SK-N-SH (cell line): ENCODE data around the gene TICRR. TPM values are rescaled to one million over a fixed set of nuclear protein-coding genes. Genes with fewer than 3 reads are reported as not detected.
A peak's percentile ranks its signal among the peaks of the same experiment; 100 is the strongest.

Experiments
- CTCF ChIA-PET: fragments of 300-600, 350-600 bp; formaldehyde crosslinking; extraction: SDS; loops from one replicate; lab custom pipeline; 2021; lab: Yijun Ruan, JAX
- POLR2A ChIA-PET: fragments of 350-600 bp; sonication (Branson Sonifier 250); formaldehyde crosslinking; extraction: SDS; loops from one replicate; lab custom pipeline; 2020; ENCODE audit warnings: antibody characterized with exemption, inconsistent platforms; lab: Yijun Ruan, JAX
- DNase-seq: peaks from one replicate; pipeline ENCODE4 v3.0.0; 2012
- H2AFZ ChIP-seq: fragments of 200-600 bp; sonication (generic); 2 replicates; pipeline ENCODE4 v1.8.1; 2016; ENCODE audit warnings: antibody characterized with exemption, mild to moderate bottlenecking, low read depth
- H3F3A ChIP-seq: fragments of 200-600 bp; sonication (generic); replicated peaks from 2 replicates; pipeline ENCODE3; 2016; ENCODE audit warnings: antibody characterized with exemption, mild to moderate bottlenecking; ENCODE audit not compliant: insufficient read depth
- H3K27ac ChIP-seq, 2 experiments: fragments of 200-500 bp in 1 of 2; fragments of 200-600 bp in 1 of 2; sonication (Bioruptor generic) in 1 of 2; sonication (generic), shearing (Covaris generic) in 1 of 2; 2 replicates each; pipeline versions ENCODE4 v1.5.1 to v1.6.1; 2014 to 2016; ENCODE audit warnings: low read depth in 2 of 2, inconsistent platforms in 1 of 2, low read length in 1 of 2, mild to moderate bottlenecking in 1 of 2, mixed read lengths in 1 of 2
- H3K27me3 ChIP-seq: fragments of 200-600 bp; sonication (generic), shearing (Covaris generic); 2 replicates; pipeline ENCODE4 v1.6.1; 2016; ENCODE audit warnings: mixed run types; ENCODE audit not compliant: insufficient read depth
- H3K36me3 ChIP-seq, 2 experiments: fragments of 200-500 bp in 1 of 2; fragments of 200-600 bp in 1 of 2; sonication (Bioruptor generic) in 1 of 2; sonication (generic) in 1 of 2; replicated peaks in 1 of 2; 2 replicates each; pipeline versions ENCODE3 to v1.5.1; 2014 to 2016; ENCODE audit warnings: low read length in 1 of 2, mild to moderate bottlenecking in 1 of 2; ENCODE audit not compliant: insufficient read depth in 2 of 2, control insufficient read depth in 1 of 2
- H3K4me1 ChIP-seq, 2 experiments: fragments of 200-500 bp in 1 of 2; fragments of 200-600 bp in 1 of 2; sonication (Bioruptor generic) in 1 of 2; sonication (generic), shearing (Covaris generic) in 1 of 2; 2 replicates each; pipeline versions ENCODE4 v1.5.1 to v1.6.1; 2014 to 2016; ENCODE audit warnings: low read depth in 1 of 2, low read length in 1 of 2, mixed run types in 1 of 2; ENCODE audit not compliant: insufficient read depth in 2 of 2, control insufficient read depth in 1 of 2
- H3K4me2 ChIP-seq: fragments of 200-600 bp; sonication (generic), shearing (Covaris generic); 2 replicates; pipeline ENCODE4 v1.6.1; 2017; ENCODE audit warnings: mixed run types
- H3K4me3 ChIP-seq, 2 experiments: fragments of 200-500 bp in 1 of 2; fragments of 200-600 bp in 1 of 2; sonication (Bioruptor generic) in 1 of 2; sonication (generic), shearing (Covaris generic) in 1 of 2; 2 replicates each; pipeline versions ENCODE4 v1.5.1 to v1.8.1; 2014 to 2016; ENCODE audit warnings: low read depth in 2 of 2, inconsistent platforms in 1 of 2, low read length in 1 of 2, mild to moderate bottlenecking in 1 of 2, mixed read lengths in 1 of 2, moderate library complexity in 1 of 2
- H3K79me2 ChIP-seq: fragments of 200-600 bp; sonication (generic); 2 replicates; pipeline ENCODE4 v1.8.1; 2017; ENCODE audit warnings: mild to moderate bottlenecking; ENCODE audit not compliant: insufficient read depth
- H3K9ac ChIP-seq: fragments of 200-600 bp; sonication (generic); 2 replicates; pipeline ENCODE4 v1.6.1; 2017; ENCODE audit warnings: mixed run types
- H3K9me2 ChIP-seq: fragments of 200-600 bp; sonication (generic); 2 replicates; pipeline ENCODE4 v1.6.1; 2017; ENCODE audit warnings: mixed run types
- H3K9me3 ChIP-seq: fragments of 200-600 bp; sonication (generic); 2 replicates; pipeline ENCODE4 v1.6.1; 2017; ENCODE audit warnings: mixed run types, mild to moderate bottlenecking, moderate library complexity
- H4K20me1 ChIP-seq: fragments of 200-600 bp; sonication (generic); 2 replicates; pipeline ENCODE4 v1.6.1; 2017; ENCODE audit warnings: mild to moderate bottlenecking, mixed run types; ENCODE audit not compliant: insufficient read depth
- CHD2 ChIP-seq: fragments of 150-350 bp; IDR thresholded peaks from 2 replicates; pipeline ENCODE4 v1.6.1; 2018; ENCODE audit warnings: low read length; ENCODE audit not compliant: partially characterized antibody
- EP300 ChIP-seq, 2 experiments: IDR thresholded peaks; 2 replicates each; pipeline versions ENCODE4 v1.4.0 to v1.6.1; 2012; ENCODE audit warnings: borderline replicate concordance in 1 of 2, low read depth in 1 of 2, low read length in 1 of 2
- EZH2phosphoT487 ChIP-seq: fragments of 200-600 bp; sonication (generic); IDR thresholded peaks from 2 replicates; pipeline ENCODE4 v1.6.1; 2017; ENCODE audit warnings: low read depth, mixed run types, mild to moderate bottlenecking, antibody characterized with exemption, moderate library complexity, borderline replicate concordance
- FOSL2 ChIP-seq: IDR thresholded peaks from 2 replicates; pipeline ENCODE4 v1.4.0; 2012; ENCODE audit warnings: low read depth, mild to moderate bottlenecking, moderate library complexity, borderline replicate concordance
- FOXJ3 ChIP-seq: sonication (generic); formaldehyde crosslinking; IDR thresholded peaks from 2 replicates; pipeline ENCODE4 v1.5.1; 2020; ENCODE audit warnings: mild to moderate bottlenecking, missing genetic modification reagents
- GABPA ChIP-seq: IDR thresholded peaks from 2 replicates; pipeline ENCODE4 v1.4.0; 2012; ENCODE audit warnings: low read depth, mild to moderate bottlenecking
- GATA2 ChIP-seq: sonication (generic); formaldehyde crosslinking; IDR thresholded peaks from 2 replicates; pipeline ENCODE4 v1.5.0; 2020; ENCODE audit warnings: mild to moderate bottlenecking, missing genetic modification reagents
- MEF2A ChIP-seq: IDR thresholded peaks from 2 replicates; pipeline ENCODE4 v1.4.0; 2012; ENCODE audit warnings: low read depth, borderline replicate concordance
- MXI1 ChIP-seq: IDR thresholded peaks from 2 replicates; pipeline ENCODE4 v1.6.1; 2012; ENCODE audit warnings: mild to moderate bottlenecking, low read depth, low read length, improper control_type of control experiment
- NRF1 ChIP-seq: IDR thresholded peaks from 2 replicates; pipeline ENCODE4 v1.6.1; 2012; ENCODE audit warnings: low read depth, mild to moderate bottlenecking, low read length
- RCOR1 ChIP-seq: fragments of 150-350 bp; IDR thresholded peaks from 2 replicates; pipeline ENCODE4 v1.6.1; 2017; ENCODE audit warnings: antibody characterized with exemption, low read length
- RXRA ChIP-seq: IDR thresholded peaks from 2 replicates; pipeline ENCODE4 v1.4.0; 2012; ENCODE audit warnings: low read depth, mild to moderate bottlenecking, borderline replicate concordance
- TAF1 ChIP-seq: IDR thresholded peaks from 2 replicates; pipeline ENCODE4 v1.6.1; 2012; ENCODE audit warnings: low read depth, mild to moderate bottlenecking, low read length, moderate library complexity, borderline replicate concordance
- WGBS: methylation state at CpG from one replicate; pipeline ENCODE4 v1.1.6; 2017; ENCODE audit warnings: low lambda C conversion rate; 5-methylcytosine and 5-hydroxymethylcytosine counted together
- polyA plus RNA-seq, 3 experiments: library from polyadenylated mRNA; depleted of rRNA; stranded (reverse); fragments of >200 nt; gene quantifications; 2 replicates each; pipeline ENCODE4 v1.2.3, GENCODE V29; 2012
- TF ChIP-seq, protein P1 (sequence below): IDR thresholded peaks from 2 replicates; pipeline ENCODE4; 2012
- TF ChIP-seq, protein P2 (sequence below): fragments of 150-350 bp; IDR thresholded peaks from 2 replicates; pipeline ENCODE4 v1.6.1; 2016; ENCODE audit warnings: mild to moderate bottlenecking, low read depth, low read length
- TF ChIP-seq, protein P3 (sequence below): IDR thresholded peaks from 2 replicates; pipeline ENCODE4 v1.4.0; 2012; ENCODE audit warnings: low read depth, borderline replicate concordance

The TICRR gene
- polyA plus RNA-seq, 1 of the 3 experiments (the other 2 are of a cell fraction) = 3.2 TPM

DNA sequence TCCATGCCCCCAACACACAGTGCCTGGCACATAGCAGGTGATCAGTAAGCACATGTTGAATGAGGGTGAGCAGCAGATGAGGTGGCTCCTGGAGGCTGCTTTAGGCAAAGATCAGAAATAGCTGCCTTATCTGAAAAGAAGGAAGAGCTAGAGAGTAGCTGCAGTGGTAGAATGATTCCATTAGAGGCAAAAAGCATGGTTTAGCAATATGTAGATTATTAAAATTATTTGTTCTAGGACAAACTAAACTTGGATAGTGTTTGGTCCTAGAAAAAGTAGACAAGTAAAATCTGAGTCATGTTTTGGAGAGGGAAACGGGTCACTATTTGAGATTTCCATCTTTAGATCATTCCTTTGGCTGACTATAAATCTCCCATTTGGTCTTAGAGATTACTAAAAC lies 47.9 kb downstream of the TICRR start:
- Histone ChIP-seq H3K9me3 (no peaks in the 10 kb centered on the region), H3K9me2 (no peaks in the 10 kb centered on the region)
- TF ChIP-seq NRF1 (no peak), RCOR1 (no peak), TAF1 (no peak), FOXJ3 (CRISPR knock-in tag) (no peak), EZH2phosphoT487 (no peak), GABPA (no peak)
- TF ChIP-seq, protein P1, sequence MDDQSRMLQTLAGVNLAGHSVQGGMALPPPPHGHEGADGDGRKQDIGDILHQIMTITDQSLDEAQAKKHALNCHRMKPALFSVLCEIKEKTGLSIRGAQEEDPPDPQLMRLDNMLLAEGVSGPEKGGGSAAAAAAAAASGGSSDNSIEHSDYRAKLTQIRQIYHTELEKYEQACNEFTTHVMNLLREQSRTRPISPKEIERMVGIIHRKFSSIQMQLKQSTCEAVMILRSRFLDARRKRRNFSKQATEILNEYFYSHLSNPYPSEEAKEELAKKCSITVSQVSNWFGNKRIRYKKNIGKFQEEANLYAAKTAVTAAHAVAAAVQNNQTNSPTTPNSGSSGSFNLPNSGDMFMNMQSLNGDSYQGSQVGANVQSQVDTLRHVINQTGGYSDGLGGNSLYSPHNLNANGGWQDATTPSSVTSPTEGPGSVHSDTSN = no peak
- TF ChIP-seq, all 33 proteins: peak for 0
- Histone ChIP-seq H3K79me2 (no peaks in the 10 kb centered on the region; the same call in 1 of the 2 replicates), H3K27me3 (no peaks in the 10 kb centered on the region), H2AFZ (no peak overlapping the region), H3K4me1 (no peaks in the 10 kb centered on the region), H3K36me3 (peaks cover 31 to 59% of the 10 kb centered on the region in 2 experiments), H3K4me3 (no peak overlapping the region), H3K4me2 (no peak overlapping the region), H3K9ac (no peak overlapping the region), H4K20me1 (no peaks in the 10 kb centered on the region), H3F3A (peaks cover 4% of the 10 kb centered on the region), H3K27ac (peak overlapping the region in 1 of 2 experiments; percentile 13; a peak in 1 of 4 replicates)
- no peak for DNase-seq
- CTCF ChIA-PET = interaction anchor here (0.7 to 2.5 kb wide), 2 partner anchors 24 to 65 kb away, joined by 3 to 12 read pairs; no protein-coding TSS in a partner anchor
- 75% methylated on average over 1 of the region's 1 CpG for WGBS
- POLR2A ChIA-PET = no interaction called here

DNA sequence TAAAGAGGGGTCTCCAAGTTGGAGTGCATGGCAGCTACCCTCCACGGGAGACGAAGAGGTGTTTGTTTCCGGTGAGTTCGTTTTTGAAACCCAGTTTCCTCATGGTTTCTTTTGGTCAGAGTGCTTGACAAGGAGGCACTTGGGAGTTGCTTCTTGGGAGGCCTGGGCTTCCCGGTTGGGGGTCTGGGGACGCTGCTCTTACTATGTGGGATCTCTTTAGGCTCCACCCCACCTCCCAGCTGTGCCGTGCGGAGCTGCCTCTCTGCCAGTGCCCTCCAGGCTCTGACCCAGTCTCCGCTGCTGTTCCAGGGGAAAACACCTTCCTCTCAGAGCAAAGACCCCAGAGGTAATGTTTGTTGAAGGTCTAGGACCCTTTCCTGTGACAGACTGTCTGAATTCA lies 50.4 kb downstream of the TICRR start:
- no peaks in the 10 kb centered on the region for H3K27me3 ChIP-seq
- no peak overlapping the region for H3K4me2 ChIP-seq
- H3K9me2 ChIP-seq = no peaks in the 10 kb centered on the region
- ChIA-PET POLR2A (no interaction called here), CTCF (interaction anchor here (0.6 kb wide), 1 partner anchor 21 kb away, joined by 3 read pairs; no protein-coding TSS in a partner anchor)
- no peaks in the 10 kb centered on the region for H4K20me1 ChIP-seq
- H3F3A ChIP-seq = peaks cover 4% of the 10 kb centered on the region
- no peaks in the 10 kb centered on the region for H3K4me1 ChIP-seq
- TF ChIP-seq MXI1 (no peak), MEF2A (no peak)
- H3K36me3 ChIP-seq = peaks cover 30 to 80% of the 10 kb centered on the region in 2 experiments
- no peaks in the 10 kb centered on the region for H3K9me3 ChIP-seq
- H3K79me2 ChIP-seq = no peaks in the 10 kb centered on the region; the same call in 1 of the 2 replicates
- H2AFZ ChIP-seq = no peak overlapping the region
- no peak overlapping the region for H3K27ac ChIP-seq
- H3K9ac ChIP-seq = no peak overlapping the region
- no peak overlapping the region for H3K4me3 ChIP-seq
- DNase-seq = no peak
- 100% methylated on average over 6 of the region's 9 CpGs for WGBS

DNA sequence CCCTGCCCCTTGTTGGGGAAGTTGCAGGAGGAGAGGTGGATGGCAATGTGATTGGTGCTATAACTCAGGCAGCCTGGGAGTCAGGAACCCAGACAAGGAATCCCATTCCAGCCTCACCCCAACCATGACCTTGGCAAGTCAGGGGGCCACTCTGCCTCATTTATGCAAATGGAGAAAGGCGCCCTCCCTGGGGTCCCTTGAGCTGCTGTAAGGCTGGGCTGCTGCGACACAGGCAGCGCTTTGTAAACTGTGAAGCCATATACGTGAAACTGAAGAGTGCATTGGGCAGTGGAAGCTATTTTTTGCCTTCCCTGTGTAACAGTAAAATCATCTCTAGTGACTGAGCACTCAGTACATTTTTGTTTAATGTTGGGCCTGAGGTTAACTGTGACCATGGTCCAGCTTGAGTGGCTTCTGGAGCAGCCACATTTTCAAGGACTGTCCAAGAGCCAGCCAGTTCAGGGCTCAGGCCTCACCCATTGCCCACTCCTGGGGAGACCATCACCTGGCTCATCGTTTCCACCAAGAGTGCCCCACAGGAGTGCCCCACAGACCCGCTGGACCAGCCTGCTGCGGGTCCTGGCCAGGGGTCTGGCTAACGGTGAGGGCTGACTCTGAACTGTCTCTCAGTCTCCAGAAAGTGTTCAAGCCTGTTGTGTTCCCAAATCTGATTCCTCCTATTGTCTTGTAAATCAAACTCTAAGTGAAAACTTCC lies 52.1 kb downstream of the TICRR start:
- no peak overlapping the region for H3K27ac ChIP-seq
- H3K4me2 ChIP-seq = no peak overlapping the region
- H3K27me3 ChIP-seq = no peaks in the 10 kb centered on the region
- no peaks in the 10 kb centered on the region for H4K20me1 ChIP-seq
- H3K4me1 ChIP-seq = no peaks in the 10 kb centered on the region
- WGBS = 96% methylated on average over 4 of the region's 8 CpGs
- no peaks in the 10 kb centered on the region for H3K9me2 ChIP-seq
- H3F3A ChIP-seq = peaks cover 4% of the 10 kb centered on the region
- H3K36me3 ChIP-seq = peaks cover 24 to 90% of the 10 kb centered on the region in 2 experiments
- ChIA-PET POLR2A (no interaction called here), CTCF (interaction anchor here (0.6 to 5.5 kb wide), 3 partner anchors 19 to 45 kb away, joined by 3 to 27 read pairs (median 3); no protein-coding TSS in a partner anchor)
- H3K79me2 ChIP-seq = no peaks in the 10 kb centered on the region; the same call in 1 of the 2 replicates
- H3K4me3 ChIP-seq = no peak overlapping the region
- DNase-seq = peak; percentile 23
- no peak overlapping the region for H3K9ac ChIP-seq
- no peak overlapping the region for H2AFZ ChIP-seq
- no peaks in the 10 kb centered on the region for H3K9me3 ChIP-seq
- TF ChIP-seq GATA2 (CRISPR knock-in tag) (no peak), RXRA (no peak), MEF2A (no peak), EP300 (IDR thresholded peaks at IDR 0.05; ENCODE audit: borderline replicate concordance in 1 of 2, low read depth in 1 of 2, low read length in 1 of 2) (no peak), CHD2 (no peak), EZH2phosphoT487 (no peak), FOSL2 (no peak), FOXJ3 (CRISPR knock-in tag) (no peak)
- TF ChIP-seq, protein P2, sequence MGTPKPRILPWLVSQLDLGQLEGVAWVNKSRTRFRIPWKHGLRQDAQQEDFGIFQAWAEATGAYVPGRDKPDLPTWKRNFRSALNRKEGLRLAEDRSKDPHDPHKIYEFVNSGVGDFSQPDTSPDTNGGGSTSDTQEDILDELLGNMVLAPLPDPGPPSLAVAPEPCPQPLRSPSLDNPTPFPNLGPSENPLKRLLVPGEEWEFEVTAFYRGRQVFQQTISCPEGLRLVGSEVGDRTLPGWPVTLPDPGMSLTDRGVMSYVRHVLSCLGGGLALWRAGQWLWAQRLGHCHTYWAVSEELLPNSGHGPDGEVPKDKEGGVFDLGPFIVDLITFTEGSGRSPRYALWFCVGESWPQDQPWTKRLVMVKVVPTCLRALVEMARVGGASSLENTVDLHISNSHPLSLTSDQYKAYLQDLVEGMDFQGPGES = no peak
- TF ChIP-seq, protein P3, sequence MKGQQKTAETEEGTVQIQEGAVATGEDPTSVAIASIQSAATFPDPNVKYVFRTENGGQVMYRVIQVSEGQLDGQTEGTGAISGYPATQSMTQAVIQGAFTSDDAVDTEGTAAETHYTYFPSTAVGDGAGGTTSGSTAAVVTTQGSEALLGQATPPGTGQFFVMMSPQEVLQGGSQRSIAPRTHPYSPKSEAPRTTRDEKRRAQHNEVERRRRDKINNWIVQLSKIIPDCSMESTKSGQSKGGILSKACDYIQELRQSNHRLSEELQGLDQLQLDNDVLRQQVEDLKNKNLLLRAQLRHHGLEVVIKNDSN = no peak
